H1 (cell line): Measurements from ENCODE around the gene GABRR2. TPM values are rescaled to one million over a fixed set of nuclear protein-coding genes. Genes with fewer than 3 reads are reported as not detected.

Experiments
- HDAC2 ChIP-seq, 2 experiments: fragments of 300-600 bp in 1 of 2; sonication (generic) in 1 of 2; IDR thresholded peaks; 2 replicates each; pipeline ENCODE4 v1.6.1; 2011 to 2012; ENCODE audit warnings: low read depth in 2 of 2, low read length in 2 of 2, mild to moderate bottlenecking in 2 of 2, moderate library complexity in 2 of 2, borderline replicate concordance in 1 of 2, inconsistent platforms in 1 of 2
- KDM4A ChIP-seq: IDR thresholded peaks from one replicate; pipeline ENCODE4 v1.7.1; 2012; ENCODE audit warnings: low read depth, mild to moderate bottlenecking, moderate library complexity, low read length, inconsistent platforms; ENCODE audit not compliant: severe bottlenecking
- NRF1 ChIP-seq: IDR thresholded peaks from 2 replicates; pipeline ENCODE4 v1.6.1; 2011; ENCODE audit warnings: mild to moderate bottlenecking, low read depth, low read length, improper control_type of control experiment
- ZNF274 ChIP-seq: IDR thresholded peaks from 2 replicates; pipeline ENCODE4 v1.7.0; 2012; ENCODE audit warnings: low read length, borderline replicate concordance; ENCODE audit errors: extremely low read depth
- polyA plus RNA-seq, 7 experiments: library from polyadenylated mRNA; depleted of rRNA in 3 of 7; stranded (reverse) in 5 of 7; unstranded in 2 of 7; fragments of >200 nt in 5 of 7; fragments of 200-250 nt in 2 of 7; gene quantifications; 1 replicate in 5 of 7; 2 replicates in 1 of 7; 4 replicates in 1 of 7; pipeline versions ENCODE4 v1.2.1 to v1.2.3, GENCODE V29; 2011 to 2013; ENCODE audit warnings: missing spikeins in 2 of 7, mixed read lengths in 2 of 7
- total RNA-seq: library from RNA; stranded (reverse); fragmentation: NEBNext Ultra II Directional; extraction: Animal tissue kit (Norgen Biotek cat#: 25700); gene quantifications from 2 replicates; pipeline ENCODE4 v1.2.1, GENCODE V29; 2021
- TF ChIP-seq, protein P1 (sequence below): fragments of 300-600 bp; sonication (generic); IDR thresholded peaks from 2 replicates; pipeline ENCODE4 v1.7.1; 2012; ENCODE audit warnings: low read length, moderate library complexity, mild to moderate bottlenecking, inconsistent platforms; ENCODE audit not compliant: insufficient replicate concordance

Gene GABRR2
- total and polyA plus RNA-seq, 2 of the 8 experiments (the other 6 are each of a cell fraction or from before 2014, with no cell fraction given) = not detected

DNA sequence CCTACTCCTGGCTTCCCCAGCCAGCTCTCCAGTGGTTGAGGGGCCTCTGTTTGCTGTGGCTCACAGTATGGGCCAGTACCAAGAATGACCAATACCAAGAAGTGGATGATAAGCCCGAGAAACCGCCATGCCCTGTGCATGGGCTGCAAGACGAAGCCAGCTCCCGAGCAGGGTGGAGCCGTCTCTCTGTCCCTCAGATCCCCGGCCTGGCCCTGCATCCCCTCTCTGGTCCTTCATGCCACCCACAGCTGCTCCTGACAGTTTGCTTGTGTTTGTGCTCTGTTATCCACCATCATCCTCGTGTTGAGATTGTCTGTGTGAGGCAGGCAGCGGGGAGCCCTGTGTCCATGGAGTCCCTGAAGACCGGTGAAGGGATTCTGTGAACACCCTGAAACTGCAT is 36.1 kb downstream of the GABRR2 start (continued):
- TF ChIP-seq, protein P1, sequence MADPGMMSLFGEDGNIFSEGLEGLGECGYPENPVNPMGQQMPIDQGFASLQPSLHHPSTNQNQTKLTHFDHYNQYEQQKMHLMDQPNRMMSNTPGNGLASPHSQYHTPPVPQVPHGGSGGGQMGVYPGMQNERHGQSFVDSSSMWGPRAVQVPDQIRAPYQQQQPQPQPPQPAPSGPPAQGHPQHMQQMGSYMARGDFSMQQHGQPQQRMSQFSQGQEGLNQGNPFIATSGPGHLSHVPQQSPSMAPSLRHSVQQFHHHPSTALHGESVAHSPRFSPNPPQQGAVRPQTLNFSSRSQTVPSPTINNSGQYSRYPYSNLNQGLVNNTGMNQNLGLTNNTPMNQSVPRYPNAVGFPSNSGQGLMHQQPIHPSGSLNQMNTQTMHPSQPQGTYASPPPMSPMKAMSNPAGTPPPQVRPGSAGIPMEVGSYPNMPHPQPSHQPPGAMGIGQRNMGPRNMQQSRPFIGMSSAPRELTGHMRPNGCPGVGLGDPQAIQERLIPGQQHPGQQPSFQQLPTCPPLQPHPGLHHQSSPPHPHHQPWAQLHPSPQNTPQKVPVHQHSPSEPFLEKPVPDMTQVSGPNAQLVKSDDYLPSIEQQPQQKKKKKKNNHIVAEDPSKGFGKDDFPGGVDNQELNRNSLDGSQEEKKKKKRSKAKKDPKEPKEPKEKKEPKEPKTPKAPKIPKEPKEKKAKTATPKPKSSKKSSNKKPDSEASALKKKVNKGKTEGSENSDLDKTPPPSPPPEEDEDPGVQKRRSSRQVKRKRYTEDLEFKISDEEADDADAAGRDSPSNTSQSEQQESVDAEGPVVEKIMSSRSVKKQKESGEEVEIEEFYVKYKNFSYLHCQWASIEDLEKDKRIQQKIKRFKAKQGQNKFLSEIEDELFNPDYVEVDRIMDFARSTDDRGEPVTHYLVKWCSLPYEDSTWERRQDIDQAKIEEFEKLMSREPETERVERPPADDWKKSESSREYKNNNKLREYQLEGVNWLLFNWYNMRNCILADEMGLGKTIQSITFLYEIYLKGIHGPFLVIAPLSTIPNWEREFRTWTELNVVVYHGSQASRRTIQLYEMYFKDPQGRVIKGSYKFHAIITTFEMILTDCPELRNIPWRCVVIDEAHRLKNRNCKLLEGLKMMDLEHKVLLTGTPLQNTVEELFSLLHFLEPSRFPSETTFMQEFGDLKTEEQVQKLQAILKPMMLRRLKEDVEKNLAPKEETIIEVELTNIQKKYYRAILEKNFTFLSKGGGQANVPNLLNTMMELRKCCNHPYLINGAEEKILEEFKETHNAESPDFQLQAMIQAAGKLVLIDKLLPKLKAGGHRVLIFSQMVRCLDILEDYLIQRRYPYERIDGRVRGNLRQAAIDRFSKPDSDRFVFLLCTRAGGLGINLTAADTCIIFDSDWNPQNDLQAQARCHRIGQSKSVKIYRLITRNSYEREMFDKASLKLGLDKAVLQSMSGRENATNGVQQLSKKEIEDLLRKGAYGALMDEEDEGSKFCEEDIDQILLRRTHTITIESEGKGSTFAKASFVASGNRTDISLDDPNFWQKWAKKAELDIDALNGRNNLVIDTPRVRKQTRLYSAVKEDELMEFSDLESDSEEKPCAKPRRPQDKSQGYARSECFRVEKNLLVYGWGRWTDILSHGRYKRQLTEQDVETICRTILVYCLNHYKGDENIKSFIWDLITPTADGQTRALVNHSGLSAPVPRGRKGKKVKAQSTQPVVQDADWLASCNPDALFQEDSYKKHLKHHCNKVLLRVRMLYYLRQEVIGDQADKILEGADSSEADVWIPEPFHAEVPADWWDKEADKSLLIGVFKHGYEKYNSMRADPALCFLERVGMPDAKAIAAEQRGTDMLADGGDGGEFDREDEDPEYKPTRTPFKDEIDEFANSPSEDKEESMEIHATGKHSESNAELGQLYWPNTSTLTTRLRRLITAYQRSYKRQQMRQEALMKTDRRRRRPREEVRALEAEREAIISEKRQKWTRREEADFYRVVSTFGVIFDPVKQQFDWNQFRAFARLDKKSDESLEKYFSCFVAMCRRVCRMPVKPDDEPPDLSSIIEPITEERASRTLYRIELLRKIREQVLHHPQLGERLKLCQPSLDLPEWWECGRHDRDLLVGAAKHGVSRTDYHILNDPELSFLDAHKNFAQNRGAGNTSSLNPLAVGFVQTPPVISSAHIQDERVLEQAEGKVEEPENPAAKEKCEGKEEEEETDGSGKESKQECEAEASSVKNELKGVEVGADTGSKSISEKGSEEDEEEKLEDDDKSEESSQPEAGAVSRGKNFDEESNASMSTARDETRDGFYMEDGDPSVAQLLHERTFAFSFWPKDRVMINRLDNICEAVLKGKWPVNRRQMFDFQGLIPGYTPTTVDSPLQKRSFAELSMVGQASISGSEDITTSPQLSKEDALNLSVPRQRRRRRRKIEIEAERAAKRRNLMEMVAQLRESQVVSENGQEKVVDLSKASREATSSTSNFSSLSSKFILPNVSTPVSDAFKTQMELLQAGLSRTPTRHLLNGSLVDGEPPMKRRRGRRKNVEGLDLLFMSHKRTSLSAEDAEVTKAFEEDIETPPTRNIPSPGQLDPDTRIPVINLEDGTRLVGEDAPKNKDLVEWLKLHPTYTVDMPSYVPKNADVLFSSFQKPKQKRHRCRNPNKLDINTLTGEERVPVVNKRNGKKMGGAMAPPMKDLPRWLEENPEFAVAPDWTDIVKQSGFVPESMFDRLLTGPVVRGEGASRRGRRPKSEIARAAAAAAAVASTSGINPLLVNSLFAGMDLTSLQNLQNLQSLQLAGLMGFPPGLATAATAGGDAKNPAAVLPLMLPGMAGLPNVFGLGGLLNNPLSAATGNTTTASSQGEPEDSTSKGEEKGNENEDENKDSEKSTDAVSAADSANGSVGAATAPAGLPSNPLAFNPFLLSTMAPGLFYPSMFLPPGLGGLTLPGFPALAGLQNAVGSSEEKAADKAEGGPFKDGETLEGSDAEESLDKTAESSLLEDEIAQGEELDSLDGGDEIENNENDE = no peak
- TF ChIP-seq NRF1 (no peak), KDM4A (no peak), HDAC2 (IDR thresholded peaks at IDR 0.05; ENCODE audit: borderline replicate concordance in 1 of 2, low read depth in 2 of 2, low read length in 2 of 2) (no peak), ZNF274 (no peak)
